Esophagus muscularis mucosa (tissue), 4 donors: Measurements from ENCODE around the gene HIRA. TPM values are rescaled to one million over a fixed set of nuclear protein-coding genes. Genes with fewer than 3 reads are reported as not detected.

Experiments
- DNase-seq: peaks from one replicate; pipeline ENCODE4 v3.0.0-alpha.2; 2017; ENCODE audit errors: extremely low spot score
- H3K27ac ChIP-seq, 4 donors: fragments of 200-600 bp; sonication (generic); replicated peaks in 1 of 4; 1 replicate in 3 of 4; 2 replicates in 1 of 4; pipeline ENCODE4 v1.5.1; 2016 to 2019; ENCODE audit warnings: mild to moderate bottlenecking in 1 of 4
- H3K27me3 ChIP-seq, 4 donors: fragments of 200-600 bp; sonication (generic); one replicate each; pipeline versions ENCODE4 v1.5.1 to v1.6.0; 2016 to 2019
- H3K36me3 ChIP-seq, 4 donors: fragments of 200-600 bp; sonication (generic); one replicate each; pipeline ENCODE4 v1.5.1; 2016 to 2019
- H3K4me1 ChIP-seq, 4 donors: fragments of 200-600 bp; sonication (generic); one replicate each; pipeline ENCODE4 v1.5.1; 2016 to 2019
- H3K4me3 ChIP-seq, 4 donors: fragments of 200-600 bp; sonication (generic); 1 replicate in 2 of 4; 2 replicates in 2 of 4; pipeline ENCODE4 v1.5.1; 2016 to 2019; ENCODE audit warnings: mild to moderate bottlenecking in 4 of 4, moderate library complexity in 1 of 4
- H3K9me3 ChIP-seq, 4 donors: fragments of 200-600 bp; sonication (generic); 1 replicate in 3 of 4; 2 replicates in 1 of 4; pipeline ENCODE4 v1.5.1; 2016 to 2019
- EP300 ChIP-seq: sonication (generic); formaldehyde crosslinking; IDR thresholded peaks from one replicate; pipeline ENCODE4 v1.6.1; 2017; ENCODE audit warnings: antibody characterized with exemption
- POLR2A ChIP-seq: fragments of 450-650 bp; IDR thresholded peaks from one replicate; pipeline ENCODE4 v1.6.1; 2017; ENCODE audit warnings: antibody characterized with exemption, moderate library complexity, mild to moderate bottlenecking, low read depth
- POLR2AphosphoS5 ChIP-seq, 2 donors: sonication (generic); formaldehyde crosslinking; IDR thresholded peaks; one replicate each; pipeline ENCODE4 v1.6.1; 2017; ENCODE audit warnings: antibody characterized with exemption in 2 of 2
- WGBS: methylation state at CpG from one replicate; pipeline ENCODE4 v1.1.5; 2018; 5-methylcytosine and 5-hydroxymethylcytosine counted together
- intact Hi-C: fragments of 100-400 bp; cut with DNase I; formaldehyde crosslinking; loops from one replicate; pipeline ENCODE4 v1.15.1; 2023
- total RNA-seq, 4 donors: library from RNA; depleted of rRNA; stranded (reverse); fragments of >200 nt; gene quantifications; one replicate each; pipeline versions ENCODE4 v1.1.0 to v1.2.1, GENCODE V29; 2016
- TF ChIP-seq, protein P1 (sequence below), 3 experiments: fragments of 200-600 bp in 2 of 3; fragments of 450-650 bp in 1 of 3; sonication (generic) in 2 of 3; IDR thresholded peaks; one replicate each; pipeline ENCODE4 v1.5.1; 2017 to 2019; ENCODE audit warnings: antibody characterized with exemption in 3 of 3, mild to moderate bottlenecking in 2 of 3, moderate library complexity in 1 of 3

Gene HIRA
- total RNA-seq, 4 donors from 2014 or later: 22.0 to 31.6 (median 26.5) TPM

DNA sequence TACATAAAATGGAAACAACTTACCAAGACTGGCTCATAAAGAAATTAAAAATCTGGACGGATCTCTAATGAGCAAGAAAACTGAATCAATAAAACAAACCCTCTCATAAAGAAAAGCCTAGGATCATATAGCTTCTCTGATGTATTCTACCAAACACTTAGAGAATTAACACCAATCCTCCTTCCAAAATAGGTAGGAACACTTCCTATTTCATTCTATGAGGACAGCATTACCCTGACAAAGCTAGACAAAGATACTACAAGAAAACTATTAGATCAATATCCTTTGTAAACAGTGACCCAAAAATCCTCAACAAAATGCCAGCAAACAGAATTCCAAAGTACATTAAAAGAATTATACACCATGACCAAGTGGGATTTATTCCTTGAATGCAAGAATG is 87.1 kb downstream of the HIRA start:
- WGBS: 91% methylated on average over 1 of the region's 1 CpG
- H3K36me3 ChIP-seq: peaks cover 20 to 90% (median 63%) of the 10 kb centered on the region in 4 donors
- TF ChIP-seq, protein P1, sequence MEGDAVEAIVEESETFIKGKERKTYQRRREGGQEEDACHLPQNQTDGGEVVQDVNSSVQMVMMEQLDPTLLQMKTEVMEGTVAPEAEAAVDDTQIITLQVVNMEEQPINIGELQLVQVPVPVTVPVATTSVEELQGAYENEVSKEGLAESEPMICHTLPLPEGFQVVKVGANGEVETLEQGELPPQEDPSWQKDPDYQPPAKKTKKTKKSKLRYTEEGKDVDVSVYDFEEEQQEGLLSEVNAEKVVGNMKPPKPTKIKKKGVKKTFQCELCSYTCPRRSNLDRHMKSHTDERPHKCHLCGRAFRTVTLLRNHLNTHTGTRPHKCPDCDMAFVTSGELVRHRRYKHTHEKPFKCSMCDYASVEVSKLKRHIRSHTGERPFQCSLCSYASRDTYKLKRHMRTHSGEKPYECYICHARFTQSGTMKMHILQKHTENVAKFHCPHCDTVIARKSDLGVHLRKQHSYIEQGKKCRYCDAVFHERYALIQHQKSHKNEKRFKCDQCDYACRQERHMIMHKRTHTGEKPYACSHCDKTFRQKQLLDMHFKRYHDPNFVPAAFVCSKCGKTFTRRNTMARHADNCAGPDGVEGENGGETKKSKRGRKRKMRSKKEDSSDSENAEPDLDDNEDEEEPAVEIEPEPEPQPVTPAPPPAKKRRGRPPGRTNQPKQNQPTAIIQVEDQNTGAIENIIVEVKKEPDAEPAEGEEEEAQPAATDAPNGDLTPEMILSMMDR (IDR thresholded peaks at IDR 0.05): no peak
- TF ChIP-seq EP300: no peak
- no peak for TF ChIP-seq POLR2A

DNA sequence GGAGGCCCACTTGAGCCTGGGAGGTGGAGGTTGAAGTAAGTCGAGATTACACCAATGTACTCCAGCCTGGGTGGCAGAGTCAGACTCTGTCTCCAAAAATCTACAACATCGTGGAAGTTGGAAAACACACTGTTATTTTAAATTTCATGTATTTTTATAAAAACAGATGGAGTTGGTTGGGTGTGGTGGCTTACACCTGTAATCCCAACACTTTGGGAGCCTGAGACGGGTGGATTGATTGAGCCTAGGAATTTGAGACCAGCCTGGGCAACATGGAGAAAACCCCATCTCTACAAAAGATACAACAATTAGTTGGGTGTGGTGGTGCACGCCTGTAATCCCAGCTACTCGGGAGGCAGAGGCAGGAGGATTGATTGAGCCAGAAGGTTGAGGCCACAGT is 88.1 kb downstream of the HIRA start:
- H3K27me3 ChIP-seq: no peaks in the 10 kb centered on the region
- H3K4me3 ChIP-seq: no peak overlapping the region
- H3K4me1 ChIP-seq: no peaks in the 10 kb centered on the region
- intact Hi-C loops: no loop called here
- no peak overlapping the region for H3K27ac ChIP-seq
- WGBS: 94% methylated on average over 5 of the region's 5 CpGs
- no peak for TF ChIP-seq POLR2AphosphoS5 (IDR thresholded peaks at IDR 0.05)
- TF ChIP-seq POLR2A: no peak
- no peak for TF ChIP-seq EP300
- TF ChIP-seq, protein P1 (IDR thresholded peaks at IDR 0.05): no peak
- DNase-seq: no peak
- H3K9me3 ChIP-seq: no peaks in the 10 kb centered on the region
- peaks cover 20 to 88% (median 61%) of the 10 kb centered on the region in 4 donors for H3K36me3 ChIP-seq

More for the DNA sequence above, 87.1 kb downstream of the HIRA start:
- H3K4me1 ChIP-seq: no peaks in the 10 kb centered on the region
- intact Hi-C loops: no loop called here
- no peak overlapping the region for H3K4me3 ChIP-seq
- no peak overlapping the region for H3K27ac ChIP-seq
- DNase-seq: no peak
- H3K27me3 ChIP-seq: no peaks in the 10 kb centered on the region
- H3K9me3 ChIP-seq: no peaks in the 10 kb centered on the region

DNA sequence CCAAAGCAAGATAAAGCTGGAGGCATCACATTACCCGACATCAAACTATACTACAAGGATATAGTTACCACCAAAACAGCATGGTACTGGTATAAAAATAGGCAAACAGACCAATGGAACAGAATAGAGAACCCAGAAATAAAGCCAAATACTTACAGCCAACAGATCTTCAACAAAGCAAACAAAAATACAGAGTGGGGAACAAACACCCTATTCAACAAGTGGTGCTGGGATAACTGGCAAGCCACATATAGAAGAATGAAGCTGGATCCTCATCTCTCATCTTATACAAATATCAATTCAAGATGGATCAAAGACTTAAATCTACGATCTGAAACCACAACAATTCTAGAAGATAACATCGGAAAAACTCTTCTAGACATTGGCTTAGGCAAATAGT is 90.0 kb downstream of the HIRA start:
- DNase-seq: no peak
- peaks cover 0 to 19% (median 14%) of the 10 kb centered on the region in 4 donors for H3K9me3 ChIP-seq
- H3K36me3 ChIP-seq: peaks cover 23 to 84% (median 54%) of the 10 kb centered on the region in 4 donors
- no peak for TF ChIP-seq EP300
- TF ChIP-seq POLR2A: no peak
- TF ChIP-seq, protein P1 (IDR thresholded peaks at IDR 0.05): no peak
- no peak for TF ChIP-seq POLR2AphosphoS5 (IDR thresholded peaks at IDR 0.05)
- whole genome bisulfite sequencing: 79% methylated on average over 3 of the region's 3 CpGs
- intact Hi-C loops: no loop called here
- no peaks in the 10 kb centered on the region for H3K4me1 ChIP-seq
- H3K27me3 ChIP-seq: no peaks in the 10 kb centered on the region
- H3K27ac ChIP-seq: no peak overlapping the region
- no peak overlapping the region for H3K4me3 ChIP-seq

DNA sequence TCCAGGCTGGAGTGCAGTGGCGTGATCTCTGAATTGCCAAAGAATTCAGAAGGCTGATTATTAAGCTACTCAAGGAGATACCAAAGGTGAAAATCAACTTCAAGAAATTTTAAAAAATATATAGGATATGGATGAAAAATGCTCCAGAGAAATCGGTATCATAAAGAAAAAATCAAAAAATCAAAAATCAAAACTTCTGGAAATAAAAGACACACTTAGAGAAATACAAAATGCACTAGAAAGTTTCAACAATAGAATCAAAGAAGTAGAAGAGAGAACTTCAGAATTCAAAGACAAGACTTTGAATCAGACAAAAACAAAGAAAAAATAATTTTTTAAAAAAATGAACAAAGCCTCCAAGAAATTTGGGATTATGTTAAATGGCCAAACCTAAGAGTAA is 94.4 kb downstream of the HIRA start:
- TF ChIP-seq POLR2AphosphoS5 (IDR thresholded peaks at IDR 0.05): no peak
- TF ChIP-seq POLR2A: no peak
- TF ChIP-seq, protein P1 (IDR thresholded peaks at IDR 0.05): no peak
- no peak for TF ChIP-seq EP300
- DNase-seq: no peak
- Histone ChIP-seq H3K36me3 (peaks cover 33 to 87% (median 51%) of the 10 kb centered on the region in 4 donors), H3K9me3 (peaks cover 0 to 39% (median 26%) of the 10 kb centered on the region in 4 donors), H3K4me1 (no peaks in the 10 kb centered on the region), H3K27me3 (no peaks in the 10 kb centered on the region), H3K4me3 (no peak overlapping the region), H3K27ac (no peak overlapping the region)
- intact Hi-C loops: no loop called here
- WGBS: 99% methylated on average over 2 of the region's 2 CpGs
